HUES6 (cell line): ENCODE data around the gene GNLY.

Source experiments
- H3K27ac ChIP-seq: 2 replicates; pipeline ENCODE4 v1.7.0; 2013; ENCODE audit warnings: low read depth, mild to moderate bottlenecking, low read length, inconsistent platforms
- H3K27me3 ChIP-seq: 2 replicates; pipeline ENCODE4 v1.6.1; 2013; ENCODE audit warnings: low read length; ENCODE audit not compliant: control insufficient read depth, insufficient read depth
- H3K36me3 ChIP-seq: 2 replicates; pipeline ENCODE4 v1.6.1; 2013; ENCODE audit warnings: low read length; ENCODE audit not compliant: control insufficient read depth, insufficient read depth
- H3K4me1 ChIP-seq: 2 replicates; pipeline ENCODE4 v1.6.1; 2013; ENCODE audit warnings: low read length; ENCODE audit not compliant: control insufficient read depth, insufficient read depth
- H3K4me3 ChIP-seq: 2 replicates; pipeline ENCODE4 v1.5.1; 2013; ENCODE audit warnings: low read depth, low read length
- H3K9ac ChIP-seq: one replicate; pipeline ENCODE4 v1.6.1; 2013; ENCODE audit warnings: mild to moderate bottlenecking, low read length
- H3K9me3 ChIP-seq: 2 replicates; pipeline ENCODE4 v1.6.1; 2013; ENCODE audit warnings: low read depth, low read length; ENCODE audit not compliant: control insufficient read depth, insufficient read depth

Gene GNLY

DNA sequence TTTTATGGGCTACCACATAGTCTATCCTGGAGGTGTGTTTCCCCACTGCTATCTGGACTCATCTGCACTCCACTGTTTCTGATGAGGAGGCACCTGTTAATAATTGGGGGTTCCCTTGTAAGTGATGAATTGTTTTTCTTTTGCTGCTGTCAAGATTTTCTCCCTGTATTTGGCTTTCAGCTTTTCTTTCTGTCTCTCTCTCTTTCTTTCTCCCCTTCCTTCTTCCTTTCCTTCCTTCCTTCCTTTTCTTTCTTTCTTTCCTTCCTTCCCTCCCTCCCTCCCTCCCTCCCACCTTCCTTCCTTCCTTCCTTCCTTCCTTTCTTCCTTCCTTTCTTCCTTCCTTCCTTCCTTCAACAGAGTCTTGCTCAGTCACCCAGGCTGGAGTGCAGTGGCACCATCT, 9.2 kb downstream of the GNLY start:
- H3K4me1 ChIP-seq: peaks cover 32% of the 10 kb centered on the region
- no peaks in the 10 kb centered on the region for H3K9me3 ChIP-seq
- no peak overlapping the region for H3K9ac ChIP-seq
- no peaks in the 10 kb centered on the region for H3K36me3 ChIP-seq
- H3K27ac ChIP-seq: no peak overlapping the region
- no peak overlapping the region for H3K4me3 ChIP-seq
- H3K27me3 ChIP-seq: 0 out of 2 replicates have a peak, but pooled peaks cover 6% of the 10 kb centered on the region

- no peaks in the 10 kb centered on the region for H3K9me3 ChIP-seq
- no peak overlapping the region for H3K27ac ChIP-seq
- no peak overlapping the region for H3K9ac ChIP-seq
- H3K36me3 ChIP-seq: no peaks in the 10 kb centered on the region
- H3K27me3 ChIP-seq: 0 out of 2 replicates have a peak, but pooled peaks cover 6% of the 10 kb centered on the region
- H3K4me1 ChIP-seq: peaks cover 31% of the 10 kb centered on the region
- H3K4me3 ChIP-seq: no peak overlapping the region
These were observed 9.9 kb downstream of the GNLY start for GRCh38 chr2:85704038-85704437.

GRCh38 chr2:85704800-85705679, 10.9 kb downstream of the GNLY start:
- H3K4me3 ChIP-seq: no peak overlapping the region

GRCh38 chr2:85705680-85706039, 11.5 kb downstream of the GNLY start:
- Histone ChIP-seq H3K9me3 (no peaks in the 10 kb centered on the region), H3K4me1 (peaks cover 31% of the 10 kb centered on the region), H3K27ac (no peak overlapping the region), H3K27me3 (0 out of 2 replicates have a peak, but pooled peaks cover 6% of the 10 kb centered on the region), H3K4me3 (no peak overlapping the region), H3K9ac (no peak overlapping the region), H3K36me3 (no peaks in the 10 kb centered on the region)

More at GRCh38 chr2:85704800-85705679, 10.9 kb downstream of the GNLY start:
- Histone ChIP-seq H3K4me1 (peaks cover 31% of the 10 kb centered on the region), H3K27ac (no peak overlapping the region), H3K9me3 (no peaks in the 10 kb centered on the region), H3K36me3 (no peaks in the 10 kb centered on the region), H3K27me3 (0 out of 2 replicates have a peak, but pooled peaks cover 6% of the 10 kb centered on the region), H3K9ac (peak overlapping the region; percentile 14)

- no peaks in the 10 kb centered on the region for H3K9me3 ChIP-seq
- no peak overlapping the region for H3K4me3 ChIP-seq
- peaks cover 29% of the 10 kb centered on the region for H3K4me1 ChIP-seq
- no peak overlapping the region for H3K9ac ChIP-seq
- 0 out of 2 replicates have a peak, but pooled peaks cover 6% of the 10 kb centered on the region for H3K27me3 ChIP-seq
- H3K27ac ChIP-seq: no peak overlapping the region
- H3K36me3 ChIP-seq: no peaks in the 10 kb centered on the region
These were observed 11.9 kb downstream of the GNLY start for GRCh38 chr2:85706063-85706462.

GRCh38 chr2:85706599-85707296, 12.6 kb downstream of the GNLY start:
- Histone ChIP-seq H3K36me3 (no peaks in the 10 kb centered on the region), H3K27ac (no peak overlapping the region), H3K4me3 (no peak overlapping the region), H3K9me3 (no peaks in the 10 kb centered on the region), H3K9ac (no peak overlapping the region), H3K4me1 (peaks cover 25% of the 10 kb centered on the region), H3K27me3 (0 out of 2 replicates have a peak, but pooled peaks cover 6% of the 10 kb centered on the region)

- no peak overlapping the region for H3K9ac ChIP-seq
- H3K9me3 ChIP-seq: no peaks in the 10 kb centered on the region
- H3K36me3 ChIP-seq: no peaks in the 10 kb centered on the region
- peaks cover 20% of the 10 kb centered on the region for H3K4me1 ChIP-seq
- H3K27ac ChIP-seq: no peak overlapping the region
- no peak overlapping the region for H3K4me3 ChIP-seq
- 0 out of 2 replicates have a peak, but pooled peaks cover 6% of the 10 kb centered on the region for H3K27me3 ChIP-seq
These were observed 13.1 kb downstream of the GNLY start for GRCh38 chr2:85707304-85707703.

DNA sequence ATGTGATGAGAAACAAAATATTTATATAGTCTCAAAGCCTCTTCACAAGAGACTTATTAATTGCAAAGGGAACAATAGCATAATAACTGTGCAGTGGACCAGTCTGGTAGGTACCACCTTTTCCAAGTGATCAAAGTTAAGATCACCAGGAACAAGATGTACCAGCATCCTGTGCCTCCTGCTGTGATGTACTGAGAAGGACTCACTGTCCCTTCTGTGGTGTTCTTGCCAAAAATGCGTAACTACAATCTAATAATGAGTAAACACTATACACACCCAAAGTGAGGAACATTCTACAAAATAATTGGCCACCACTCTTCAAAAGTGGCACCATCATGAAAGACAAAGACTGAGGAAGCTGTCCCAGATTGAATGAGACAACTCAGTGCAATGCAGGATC, 14.5 kb downstream of the GNLY start:
- Histone ChIP-seq H3K27me3 (0 out of 2 replicates have a peak, but pooled peaks cover 6% of the 10 kb centered on the region), H3K4me3 (no peak overlapping the region), H3K36me3 (no peaks in the 10 kb centered on the region), H3K9ac (no peak overlapping the region), H3K4me1 (peaks cover 13% of the 10 kb centered on the region), H3K9me3 (no peaks in the 10 kb centered on the region), H3K27ac (no peak overlapping the region)

DNA sequence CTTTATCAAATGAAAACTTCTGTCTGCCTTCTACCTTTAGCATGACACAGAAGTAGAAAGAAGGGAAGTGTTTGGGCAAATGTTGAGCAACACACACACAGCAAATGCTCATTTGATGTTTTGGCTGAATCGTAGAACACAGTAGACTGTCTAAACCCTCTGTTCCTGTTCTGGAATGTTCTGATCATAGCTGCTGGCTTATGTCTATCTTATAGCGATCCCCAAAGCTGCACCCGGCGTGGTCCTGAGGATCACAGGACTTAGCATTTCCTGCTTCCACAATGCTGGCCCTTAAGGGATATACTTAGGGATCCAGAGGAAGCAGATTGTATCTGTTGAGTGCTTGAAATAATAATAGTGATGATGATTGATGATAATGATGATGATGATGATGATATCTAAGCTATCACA, 15.2 kb downstream of the GNLY start:
- Histone ChIP-seq H3K36me3 (no peaks in the 10 kb centered on the region), H3K4me3 (no peak overlapping the region), H3K27me3 (0 out of 2 replicates have a peak, but pooled peaks cover 6% of the 10 kb centered on the region), H3K4me1 (peaks cover 13% of the 10 kb centered on the region), H3K9me3 (no peaks in the 10 kb centered on the region), H3K9ac (no peak overlapping the region), H3K27ac (no peak overlapping the region)

DNA sequence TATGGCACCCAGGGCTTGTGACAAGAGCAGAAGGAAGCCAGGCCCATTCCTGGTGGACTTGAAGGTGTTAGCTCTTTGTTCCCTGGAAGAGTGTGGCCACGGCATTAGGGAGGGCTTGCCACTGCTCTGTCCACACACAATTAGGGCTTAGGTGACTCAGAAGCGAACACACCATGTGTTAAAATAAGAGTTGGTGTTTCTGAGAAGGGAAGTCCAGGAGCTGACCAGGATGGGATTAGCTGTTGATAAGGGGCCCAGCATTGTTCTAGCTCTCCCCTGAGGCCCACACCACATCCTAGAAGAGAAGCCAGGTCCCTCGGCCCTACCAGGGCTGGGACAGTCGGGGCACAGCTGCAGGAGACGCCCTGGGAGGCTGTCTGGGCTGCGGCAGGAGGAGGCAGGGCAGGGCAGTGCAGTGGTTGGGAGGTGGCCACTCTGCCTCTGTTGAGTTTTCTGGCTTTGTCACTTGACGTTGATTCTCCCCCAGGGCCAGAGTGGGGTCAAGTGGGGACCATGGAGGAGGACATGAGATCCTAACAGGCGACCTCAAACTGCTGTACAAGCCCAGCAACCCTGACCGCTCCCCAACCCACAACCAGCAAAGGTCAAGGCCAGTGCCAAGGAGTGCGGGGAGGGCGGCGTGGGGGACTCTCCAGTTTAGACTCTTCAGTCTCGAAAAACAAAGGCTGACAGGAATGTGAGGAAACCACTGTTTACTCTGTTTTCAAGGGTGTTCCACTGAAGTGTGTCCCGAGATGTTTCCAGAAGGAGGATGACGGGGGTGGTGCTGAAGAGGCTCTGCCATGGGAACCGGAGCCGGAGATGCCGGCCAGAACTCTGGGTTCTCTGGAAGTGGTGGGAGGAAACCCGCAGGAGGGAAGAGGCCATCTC, 16.8 kb downstream of the GNLY start:
- Histone ChIP-seq H3K9me3 (no peaks in the 10 kb centered on the region), H3K4me3 (no peak overlapping the region), H3K4me1 (peaks cover 2% of the 10 kb centered on the region; the same call in 1 of the 2 replicates), H3K9ac (no peak overlapping the region), H3K27ac (no peak overlapping the region), H3K27me3 (0 out of 2 replicates have a peak, but pooled peaks cover 6% of the 10 kb centered on the region), H3K36me3 (no peaks in the 10 kb centered on the region)
